HG02623 (cell line): ENCODE data around the gene USP22.

Experiments used
- ATAC-seq: cut with Tn5 transposase; IDR thresholded peaks from one replicate; pipeline ENCODE4 v1.9.1; 2021; ENCODE audit warnings: moderate library complexity; ENCODE audit not compliant: unreplicated experiment

The USP22 gene

DNA sequence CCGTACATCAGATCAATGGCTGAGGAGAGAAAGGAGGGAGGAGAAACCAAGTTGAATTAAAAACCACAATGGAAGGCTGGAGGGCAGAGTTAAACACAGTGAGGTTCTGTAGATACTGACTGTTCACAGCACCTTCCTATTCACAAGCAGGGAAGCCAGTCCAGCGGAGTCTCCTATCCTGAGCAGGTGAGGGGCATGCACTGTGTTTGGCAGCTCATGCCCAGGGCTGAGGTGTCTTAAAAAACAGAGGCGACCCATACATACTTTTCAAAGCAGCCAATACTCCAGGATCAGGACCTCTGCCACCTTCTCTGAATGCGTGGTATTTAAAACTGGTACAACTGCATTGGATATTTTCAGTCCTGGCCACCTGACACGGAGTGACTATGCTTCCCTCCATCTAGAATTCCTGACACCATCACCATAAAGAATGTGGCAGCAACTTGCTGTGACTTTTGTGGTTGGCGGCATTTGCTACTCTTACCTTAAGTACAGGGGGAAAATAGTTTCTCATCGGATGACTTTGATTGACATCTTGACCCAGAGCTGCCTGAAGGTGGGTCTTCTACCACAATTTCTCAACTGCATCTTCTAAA is 21.5 kb downstream of the USP22 start:
- ATAC-seq: no peak

- no peak for ATAC-seq
Observed at GRCh38 chr17:21020622-21021021, 22.2 kb downstream of the USP22 start.

- ATAC-seq: no peak
Observed at GRCh38 chr17:21019976-21020586, 22.7 kb downstream of the USP22 start.

DNA sequence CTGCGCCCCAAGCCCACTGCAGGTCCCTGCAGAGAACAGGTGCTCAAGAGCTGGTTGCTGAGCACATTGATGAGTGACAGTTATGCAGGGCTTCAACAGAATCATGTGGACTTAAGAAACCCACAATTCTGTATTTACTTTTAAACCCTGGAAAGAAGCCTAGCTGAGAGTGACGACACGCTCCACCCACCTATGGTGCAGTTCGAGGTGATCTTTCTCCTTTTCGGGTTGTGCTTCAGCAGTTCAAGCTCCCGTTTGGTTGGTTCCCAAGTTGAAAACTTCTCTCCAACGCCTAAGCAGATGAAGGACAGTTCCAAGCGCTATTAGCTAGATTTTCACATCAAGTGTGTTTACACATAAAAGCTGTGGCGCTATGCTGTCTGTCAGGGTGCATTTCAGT is 23.9 kb downstream of the USP22 start:
- ATAC-seq: no peak

DNA sequence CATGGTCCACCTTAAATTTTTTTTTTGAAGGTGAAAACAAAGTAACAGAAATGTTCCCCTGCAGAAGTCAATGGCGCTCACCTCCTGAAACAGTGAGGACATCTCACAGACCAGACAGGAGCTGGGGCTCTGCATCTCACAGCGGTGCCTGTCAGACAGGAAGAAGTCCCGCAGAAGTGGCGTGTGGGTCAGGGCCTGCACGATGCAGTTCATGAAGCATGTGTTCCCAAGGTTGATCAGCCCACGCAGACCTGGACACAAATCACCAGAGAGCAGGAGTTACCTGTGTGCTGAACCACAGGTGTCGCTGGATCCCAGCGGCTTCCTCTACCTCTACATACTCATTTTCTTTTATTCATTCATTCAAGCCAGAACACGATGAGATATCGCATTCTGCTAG is 24.9 kb downstream of the USP22 start:
- ATAC-seq: no peak

DNA sequence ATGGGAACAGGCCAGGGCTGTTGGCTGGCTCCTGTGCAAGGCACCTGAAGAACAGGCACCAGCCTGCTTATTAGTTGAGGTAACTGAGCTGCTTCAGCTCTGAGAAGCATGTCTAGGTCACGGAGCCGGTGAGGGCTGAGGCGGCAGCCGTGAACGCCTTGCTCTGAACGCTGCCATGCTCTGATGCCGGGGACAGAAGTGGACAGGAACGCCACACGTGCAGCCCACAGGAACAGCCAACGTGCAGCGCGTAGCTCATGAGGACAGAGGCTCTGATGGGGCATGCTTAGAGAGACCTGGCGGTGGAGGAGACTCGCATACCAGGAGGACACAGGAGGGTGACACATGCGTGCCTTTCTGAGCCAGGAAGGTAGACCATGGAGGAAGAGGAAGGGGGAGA is 25.6 kb downstream of the USP22 start:
- ATAC-seq: no peak

DNA sequence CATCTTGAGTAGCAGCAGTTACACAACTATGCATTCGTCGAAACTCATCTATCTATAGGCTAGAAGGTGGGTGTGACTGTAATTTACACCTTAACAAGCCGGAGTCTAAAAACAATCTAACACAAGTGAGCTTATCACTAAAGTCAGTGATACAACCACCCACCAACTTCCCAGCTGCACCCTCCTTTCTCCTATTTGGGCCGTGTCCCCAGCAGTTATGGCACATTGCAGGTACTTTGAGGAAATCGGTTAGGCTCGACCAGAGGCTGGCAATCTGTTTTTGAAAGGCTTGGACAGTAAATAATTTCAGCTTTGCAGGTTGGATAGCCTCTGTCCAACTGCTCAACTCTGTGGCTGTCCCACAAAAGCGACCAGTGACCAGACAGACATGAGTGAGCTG is 26.0 kb downstream of the USP22 start:
- ATAC-seq: no peak

- no peak for ATAC-seq
Observed at GRCh38 chr17:21015564-21015963, 27.2 kb downstream of the USP22 start.

- ATAC-seq: no peak
Observed at GRCh38 chr17:21014498-21014897, 28.3 kb downstream of the USP22 start.

- no peak for ATAC-seq
Observed at GRCh38 chr17:21013983-21014382, 28.8 kb downstream of the USP22 start.

DNA sequence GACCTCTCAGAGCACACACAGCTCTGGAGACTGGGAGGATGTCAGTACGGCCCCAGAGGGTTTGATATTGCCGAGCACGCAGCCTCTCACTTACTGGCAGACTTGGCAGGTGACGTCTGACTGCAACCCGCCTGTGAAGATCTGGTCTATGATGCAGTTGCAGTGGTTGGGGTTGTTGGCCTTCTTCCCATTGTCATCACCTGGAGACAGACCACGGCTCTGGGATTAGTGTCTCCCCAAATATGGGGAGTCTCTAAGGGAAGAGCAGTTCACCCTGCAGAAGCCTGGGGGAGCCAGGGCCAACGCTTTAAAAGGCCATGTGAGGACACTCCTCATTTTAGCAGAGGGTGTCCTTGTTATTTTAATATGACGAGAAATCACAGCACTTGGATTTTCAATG is 30.1 kb downstream of the USP22 start:
- ATAC-seq: no peak

DNA sequence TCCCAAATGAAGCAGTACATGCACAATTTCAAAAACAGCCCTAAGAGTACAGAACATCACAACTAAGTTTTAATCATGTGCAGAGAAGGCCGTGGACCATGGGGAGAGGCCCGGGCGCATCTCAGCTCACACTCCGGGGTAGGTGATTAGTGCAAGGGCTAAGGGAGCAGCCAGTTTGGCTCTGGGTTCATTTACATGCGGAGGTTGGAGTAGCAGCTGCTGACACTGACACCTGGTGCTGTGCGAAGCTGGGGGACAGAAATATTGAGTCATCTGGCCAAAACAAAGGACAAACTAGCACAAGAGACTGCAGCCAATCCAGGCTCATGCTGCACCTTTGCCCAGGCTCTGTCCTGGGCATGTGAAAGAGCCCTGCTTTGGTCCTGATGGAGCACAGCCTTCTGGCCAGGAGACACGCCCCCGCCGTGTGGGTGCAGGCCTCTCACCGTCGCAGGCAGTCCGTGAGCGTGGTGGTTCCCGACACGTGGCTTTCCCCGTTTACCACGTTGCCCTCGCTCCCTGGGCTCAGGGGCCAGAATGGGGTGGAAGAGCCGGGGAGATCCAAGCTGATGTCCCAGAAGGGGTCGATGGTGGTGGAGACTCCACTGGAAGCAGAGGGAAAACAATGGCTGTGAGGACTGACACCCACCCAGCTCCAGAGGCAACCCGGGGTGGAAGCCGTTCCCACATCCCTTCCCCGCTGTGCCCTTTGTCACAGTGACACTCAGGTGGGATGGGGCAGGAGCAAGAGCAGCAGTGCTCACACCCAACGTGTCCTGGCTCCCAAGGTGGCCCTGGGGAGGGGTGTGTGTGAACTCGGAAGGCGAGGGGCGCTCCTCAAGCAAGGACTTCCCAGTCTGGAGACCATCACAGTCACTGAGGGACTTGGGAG is 31.9 kb downstream of the USP22 start:
- no peak for ATAC-seq

DNA sequence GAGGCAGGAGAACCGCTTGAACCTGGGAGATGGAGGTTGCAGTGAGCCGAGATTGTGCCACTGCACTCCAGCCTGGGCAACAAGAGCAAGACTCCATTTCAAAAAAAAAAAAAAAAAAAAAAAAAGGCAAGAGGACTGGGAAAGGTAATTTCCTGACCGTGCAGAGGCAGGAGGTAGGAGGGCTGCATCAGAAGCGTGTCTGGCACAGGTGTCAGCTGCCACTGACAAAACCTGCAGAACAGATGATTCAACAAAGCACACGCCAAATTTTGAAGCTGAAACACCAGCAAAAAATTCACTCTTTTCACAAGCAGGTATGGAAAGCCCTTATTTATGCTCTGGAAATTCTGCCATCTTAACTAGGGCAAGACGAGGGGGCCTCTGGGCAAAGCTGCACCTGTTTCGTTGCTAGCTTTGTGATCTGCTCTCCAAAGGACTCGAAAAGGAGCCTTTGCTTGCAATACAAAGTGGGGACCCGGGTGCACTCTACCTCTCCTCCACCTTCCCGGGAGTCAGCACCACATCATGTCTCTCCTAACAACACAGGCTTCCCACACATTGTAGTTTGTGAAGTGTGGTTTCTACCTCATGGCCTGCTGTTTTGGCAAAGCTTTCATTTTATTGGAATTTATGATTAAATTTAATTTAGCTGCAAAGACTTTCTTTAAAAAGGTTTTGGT is 33.7 kb downstream of the USP22 start:
- no peak for ATAC-seq

GRCh38 chr17:21008160-21008915 is 34.5 kb downstream of the USP22 start:
- no peak for ATAC-seq

- ATAC-seq: no peak
Observed at GRCh38 chr17:21007646-21008045, 35.2 kb downstream of the USP22 start.

DNA sequence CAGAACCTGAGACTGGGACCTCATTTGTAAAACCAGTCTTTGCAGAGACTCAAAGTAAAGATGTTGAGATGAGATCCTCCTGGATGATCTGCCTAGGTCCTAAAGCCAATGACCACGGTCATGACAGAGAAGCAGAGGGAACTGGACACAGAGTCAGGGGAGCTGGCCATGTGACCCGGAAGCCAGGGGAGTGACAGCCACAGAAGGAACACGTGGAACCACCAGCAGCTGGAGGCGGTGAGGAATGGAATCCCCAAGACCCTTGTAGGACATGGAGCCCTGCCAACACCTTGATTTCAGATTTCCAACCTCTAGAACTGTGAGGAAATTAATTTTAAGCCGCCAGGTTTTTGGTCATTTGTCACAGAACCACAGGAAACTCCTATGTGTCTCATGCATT is 37.0 kb downstream of the USP22 start:
- ATAC-seq: no peak

- no peak for ATAC-seq
Observed at GRCh38 chr17:21005367-21005766, 37.4 kb downstream of the USP22 start.

GRCh38 chr17:21004016-21004930 is 38.5 kb downstream of the USP22 start:
- ATAC-seq: no peak

DNA sequence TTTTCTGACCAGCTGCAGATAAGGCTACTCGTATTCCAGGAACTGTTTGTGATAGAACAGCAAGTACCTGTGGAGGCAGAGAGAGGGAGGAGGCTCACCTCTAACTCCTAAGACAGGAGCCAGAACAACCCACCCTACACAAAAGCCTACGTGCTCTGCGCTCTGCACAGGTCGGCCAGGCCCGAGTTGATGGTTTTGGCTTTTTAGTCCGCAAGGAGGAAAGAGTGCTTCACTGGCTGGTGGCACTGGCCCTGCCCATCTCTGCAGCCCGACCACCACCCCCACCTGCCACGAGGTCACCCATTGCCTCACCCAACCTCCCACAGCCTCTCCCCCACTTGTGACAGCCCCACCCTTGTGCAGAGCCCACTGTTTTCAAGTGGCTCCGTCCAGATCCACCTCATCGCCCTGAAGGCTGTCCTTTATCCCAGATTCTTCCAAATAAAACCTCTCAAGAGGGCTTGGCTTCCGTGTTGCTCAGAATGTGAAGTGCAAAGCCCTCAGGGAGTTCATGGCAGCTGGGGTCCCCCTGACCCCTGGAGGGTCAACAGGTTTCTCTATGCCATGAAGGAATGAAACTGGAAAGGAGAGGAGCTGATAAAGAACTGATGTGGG is 39.7 kb downstream of the USP22 start:
- no peak for ATAC-seq
